ENCODE data around the gene PPP4R1.
"Not testable (repeated sequence)": the region's sequence is repeated elsewhere in the genome, so short reads cannot be mapped to it uniquely, and the experiment has no call there.

PPP4R1 gene

GRCh38 chr18:9614401-9615279 is at the start of gene PPP4R1:
PPP4R1 (minus strand) TSS chr18:9614559; CDS start chr18:9614484, 75 bp downstream.
- DNase-seq = no peak

GRCh38 chr18:9663377-9663776 is 49.0 kb upstream of the PPP4R1 start:
- no peak for DNase-seq

GRCh38 chr18:9661564-9661963 is 47.2 kb upstream of the PPP4R1 start:
- no peak for DNase-seq

- no peak for DNase-seq
Observed at GRCh38 chr18:9659499-9660375, 45.4 kb upstream of the PPP4R1 start.

GRCh38 chr18:9658087-9658641 is 43.8 kb upstream of the PPP4R1 start:
- no peak for DNase-seq

GRCh38 chr18:9655232-9655767 is 40.9 kb upstream of the PPP4R1 start:
- DNase-seq = no peak

GRCh38 chr18:9653390-9653789 is 39.0 kb upstream of the PPP4R1 start:
- DNase-seq = no peak

- DNase-seq = no peak
Observed at GRCh38 chr18:9649164-9649540, 34.8 kb upstream of the PPP4R1 start.

GRCh38 chr18:9648431-9649163 is 34.2 kb upstream of the PPP4R1 start:
- DNase-seq = no peak

GRCh38 chr18:9647496-9648323 is 33.4 kb upstream of the PPP4R1 start:
- no peak for DNase-seq

- DNase-seq = no peak
Observed at GRCh38 chr18:9643549-9643948, 29.2 kb upstream of the PPP4R1 start.

GRCh38 chr18:9642799-9643462 is 28.6 kb upstream of the PPP4R1 start:
- DNase-seq = no peak

- DNase-seq = not testable (repeated sequence)
Observed at GRCh38 chr18:9641081-9641480, 26.7 kb upstream of the PPP4R1 start.

GRCh38 chr18:9638886-9639285 is 24.5 kb upstream of the PPP4R1 start:
- DNase-seq = no peak

- no peak for DNase-seq
Observed at GRCh38 chr18:9637036-9637767, 22.8 kb upstream of the PPP4R1 start.

GRCh38 chr18:9634856-9635255 is 20.5 kb upstream of the PPP4R1 start:
- no peak for DNase-seq

GRCh38 chr18:9631814-9632496 is 17.6 kb upstream of the PPP4R1 start:
- no peak for DNase-seq

- DNase-seq = no peak
Observed at GRCh38 chr18:9630444-9630843, 16.1 kb upstream of the PPP4R1 start.

GRCh38 chr18:9629709-9630108 is 15.3 kb upstream of the PPP4R1 start:
- no peak for DNase-seq

GRCh38 chr18:9628984-9629383 is 14.6 kb upstream of the PPP4R1 start:
- DNase-seq = no peak
